Measurements from ENCODE around the gene SULT1C2. TPM values are rescaled to one million over a fixed set of nuclear protein-coding genes. Genes with fewer than 3 reads are reported as not detected.

Gene SULT1C2
- total and polyA plus RNA-seq, 2 of the 4 experiments (the other 2 are of a cell fraction), result 0.09 TPM; not detected in 1

- Histone ChIP-seq H3K4me2 (ENCODE audit: low read depth, low read length) (no peak overlapping the region), H3K4me1 (ENCODE audit: control insufficient read depth, insufficient read depth, low read length) (no peaks in the 10 kb centered on the region), H3K27ac (ENCODE audit: insufficient read depth, low read length) (no peak overlapping the region), H3K18ac (ENCODE audit: low read depth, low read length) (no peak overlapping the region), H4K5ac (ENCODE audit: low read depth, low read length) (no peak overlapping the region), H3K9ac (ENCODE audit: low read depth, low read length) (no peak overlapping the region), H4K91ac (ENCODE audit: insufficient read depth, low read depth, low read length) (no peak overlapping the region), H2AK5ac (ENCODE audit: low read depth, low read length) (no peak overlapping the region), H3K9me1 (ENCODE audit: insufficient read depth, low read length) (no peaks in the 10 kb centered on the region), H3K36me3 (ENCODE audit: control insufficient read depth, insufficient read depth, low read length) (no peaks in the 10 kb centered on the region), H2AFZ (replicated peaks; ENCODE audit: low read length, poor library complexity) (no peak overlapping the region), H2BK20ac (ENCODE audit: low read depth, low read length) (no peak overlapping the region), H3K14ac (replicated peaks; ENCODE audit: low read depth, low read length) (no peak overlapping the region), H3K9me3 (ENCODE audit: control insufficient read depth, insufficient read depth, low read length) (no peaks in the 10 kb centered on the region; the same call in 1 of the 2 replicates), H3K23ac (ENCODE audit: low read depth, low read length) (no peak overlapping the region), H2BK5ac (ENCODE audit: low read depth, low read length, poor library complexity, severe bottlenecking) (no peak overlapping the region), H3K56ac (ENCODE audit: extremely low read depth, insufficient read depth, low read length) (no peak overlapping the region), H3K4me3 (ENCODE audit: insufficient read depth, low read depth, low read length) (no peak overlapping the region), H2BK15ac (ENCODE audit: low read depth, low read length) (no peak overlapping the region), H2BK120ac (ENCODE audit: low read depth, low read length) (no peak overlapping the region), H2AK9ac (replicated peaks; ENCODE audit: low read depth, low read length, poor library complexity) (no peak overlapping the region), H4K20me1 (ENCODE audit: insufficient read depth, low read length) (no peaks in the 10 kb centered on the region), H3K4ac (ENCODE audit: low read depth, low read length) (no peak overlapping the region), H4K8ac (ENCODE audit: low read depth in 2 of 2, low read length in 2 of 2) (no peak overlapping the region), H3K27me3 (ENCODE audit: control insufficient read depth, insufficient read depth, low read length) (no peaks in the 10 kb centered on the region; the same call in 1 of the 2 replicates), H3K79me1 (ENCODE audit: low read depth in 1 of 2, low read length in 2 of 2) (no peaks in the 10 kb centered on the region)
- POLR2A ChIA-PET (ENCODE audit: unreplicated experiment), result no interaction called here
- no peak for DNase-seq
- TF ChIP-seq MXI1 (IDR thresholded peaks at IDR 0.05; ENCODE audit: borderline replicate concordance, low read depth, low read length) (no peak), RCOR1 (IDR thresholded peaks at IDR 0.05; ENCODE audit: insufficient replicate concordance, low read length) (no peak), MAZ (IDR thresholded peaks at IDR 0.05; ENCODE audit: borderline replicate concordance, low read depth, low read length) (no peak), USF2 (IDR thresholded peaks at IDR 0.05; ENCODE audit: low read depth, low read length) (no peak), CHD1 (IDR thresholded peaks at IDR 0.05; ENCODE audit: low read depth, low read length) (no peak), ELK1 (IDR thresholded peaks at IDR 0.05; ENCODE audit: borderline replicate concordance, low read depth, low read length) (no peak)
- dilution Hi-C loops (cut with HindIII; ENCODE audit: low sequenced_read_pairs, unreplicated experiment) (no loop called here), in situ Hi-C loops (cut with MboI; ENCODE audit: low sequenced_read_pairs) (no loop called here), intact Hi-C loops (cut with micrococcal nuclease) (no loop called here)
- CTCF ChIA-PET, result no interaction called here
- no peak for ATAC-seq (ENCODE audit: low read depth)
- BruUV-seq (replicated peaks), result no TSS peak
Measured at GRCh38 chr2:108309903-108310302, 21.2 kb downstream of the SULT1C2 start.
